Activated T-helper 1 cell treated with anti-CD3 and anti-CD28 coated beads, Interleukin-12 subunit alpha, Interleukin-12 subunit beta, Interleukin-2, Interleukin-4 antibody, amounts not matched to agents 30 ng/mL and 10 ng/mL and 1 ng/mL, durations not matched to agents 14 hours and 24 hours and 36 hours (primary cell): ENCODE results near the gene GNAO1. TPM values are rescaled to one million over a fixed set of nuclear protein-coding genes. Genes with fewer than 3 reads are reported as not detected.

Experiments used
- DNase-seq: peaks from one replicate; pipeline ENCODE4 v3.0.0; 2021; ENCODE audit warnings: low spot score
- H3K27ac Mint-ChIP-seq: one replicate; pipeline ENCODE4 v1.8.0; 2021; ENCODE audit warnings: mild to moderate bottlenecking, mixed read lengths
- H3K27me3 Mint-ChIP-seq: one replicate; pipeline ENCODE4 v1.8.0; 2022; ENCODE audit warnings: mild to moderate bottlenecking, moderate library complexity, mixed read lengths; ENCODE audit not compliant: insufficient read depth
- H3K36me3 Mint-ChIP-seq: one replicate; pipeline ENCODE4 v1.8.0; 2021; ENCODE audit warnings: low read depth, mixed read lengths
- H3K4me1 Mint-ChIP-seq: one replicate; pipeline ENCODE4 v1.8.0; 2021; ENCODE audit warnings: low read depth, mixed read lengths
- H3K4me3 Mint-ChIP-seq: one replicate; pipeline ENCODE4 v1.8.0; 2021; ENCODE audit warnings: mild to moderate bottlenecking, moderate library complexity, mixed read lengths
- H3K9me3 Mint-ChIP-seq: one replicate; pipeline ENCODE4 v1.8.0; 2021; ENCODE audit warnings: mixed read lengths
- intact Hi-C: fragments of 100-400 bp; cut with micrococcal nuclease; formaldehyde crosslinking; loops from one replicate; pipeline ENCODE4 v1.15.1; 2024
- total RNA-seq: library from RNA; stranded (reverse); gene quantifications from 2 replicates; pipeline ENCODE4 v1.2.3, GENCODE V29; 2022

Gene GNAO1
- total RNA-seq, 1 donor from 2014 or later, result 1.7 TPM

- no peak for DNase-seq
- H3K27ac Mint-ChIP-seq, result no peak overlapping the region
- peaks cover 5% of the 10 kb centered on the region for H3K27me3 Mint-ChIP-seq
- H3K4me3 Mint-ChIP-seq, result no peak overlapping the region
- H3K9me3 Mint-ChIP-seq, result no peaks in the 10 kb centered on the region
- intact Hi-C loops, result no loop called here
- no peaks in the 10 kb centered on the region for H3K36me3 Mint-ChIP-seq
- H3K4me1 Mint-ChIP-seq, result no peaks in the 10 kb centered on the region
Observed at GRCh38 chr16:56295059-56295665, 103.9 kb downstream of the GNAO1 start.

GRCh38 chr16:56295739-56296527 lies 104.6 kb downstream of the GNAO1 start:
- peaks cover 5% of the 10 kb centered on the region for H3K27me3 Mint-ChIP-seq
- no peak overlapping the region for H3K4me3 Mint-ChIP-seq
- no peaks in the 10 kb centered on the region for H3K9me3 Mint-ChIP-seq
- intact Hi-C loops, result no loop called here
- no peaks in the 10 kb centered on the region for H3K4me1 Mint-ChIP-seq
- DNase-seq, result no peak
- H3K36me3 Mint-ChIP-seq, result no peaks in the 10 kb centered on the region
- no peak overlapping the region for H3K27ac Mint-ChIP-seq

- no peak overlapping the region for H3K27ac Mint-ChIP-seq
- no peak overlapping the region for H3K4me3 Mint-ChIP-seq
- H3K36me3 Mint-ChIP-seq, result no peaks in the 10 kb centered on the region
- no peak for DNase-seq
- H3K27me3 Mint-ChIP-seq, result peaks cover 5% of the 10 kb centered on the region
- intact Hi-C loops, result no loop called here
- no peaks in the 10 kb centered on the region for H3K9me3 Mint-ChIP-seq
- H3K4me1 Mint-ChIP-seq, result no peaks in the 10 kb centered on the region
Observed at GRCh38 chr16:56297684-56298083, 106.4 kb downstream of the GNAO1 start.

GRCh38 chr16:56298116-56298515 lies 106.8 kb downstream of the GNAO1 start:
- intact Hi-C loops, result no loop called here
- Mint-ChIP-seq H3K27ac (no peak overlapping the region), H3K4me3 (no peak overlapping the region), H3K9me3 (no peaks in the 10 kb centered on the region), H3K27me3 (peaks cover 5% of the 10 kb centered on the region), H3K4me1 (no peaks in the 10 kb centered on the region), H3K36me3 (no peaks in the 10 kb centered on the region)
- DNase-seq, result no peak

- DNase-seq, result no peak
- no peaks in the 10 kb centered on the region for H3K9me3 Mint-ChIP-seq
- H3K4me3 Mint-ChIP-seq, result no peak overlapping the region
- H3K27ac Mint-ChIP-seq, result no peak overlapping the region
- intact Hi-C loops, result no loop called here
- no peaks in the 10 kb centered on the region for H3K4me1 Mint-ChIP-seq
- no peaks in the 10 kb centered on the region for H3K36me3 Mint-ChIP-seq
- H3K27me3 Mint-ChIP-seq, result peaks cover 9% of the 10 kb centered on the region
Observed at GRCh38 chr16:56298948-56299596, 107.8 kb downstream of the GNAO1 start.

- Mint-ChIP-seq H3K27ac (no peak overlapping the region), H3K36me3 (no peaks in the 10 kb centered on the region), H3K27me3 (peaks cover 9% of the 10 kb centered on the region), H3K9me3 (no peaks in the 10 kb centered on the region), H3K4me1 (no peaks in the 10 kb centered on the region), H3K4me3 (no peak overlapping the region)
- intact Hi-C loops, result no loop called here
- no peak for DNase-seq
Observed at GRCh38 chr16:56300242-56300623, 108.9 kb downstream of the GNAO1 start.

GRCh38 chr16:56300891-56301850 lies 109.9 kb downstream of the GNAO1 start:
- H3K36me3 Mint-ChIP-seq, result no peaks in the 10 kb centered on the region
- intact Hi-C loops, result no loop called here
- no peaks in the 10 kb centered on the region for H3K9me3 Mint-ChIP-seq
- H3K27me3 Mint-ChIP-seq, result peaks cover 7% of the 10 kb centered on the region
- H3K27ac Mint-ChIP-seq, result no peak overlapping the region
- no peaks in the 10 kb centered on the region for H3K4me1 Mint-ChIP-seq
- H3K4me3 Mint-ChIP-seq, result no peak overlapping the region
- DNase-seq, result no peak

- peaks cover 5% of the 10 kb centered on the region for H3K27me3 Mint-ChIP-seq
- H3K36me3 Mint-ChIP-seq, result no peaks in the 10 kb centered on the region
- H3K9me3 Mint-ChIP-seq, result no peaks in the 10 kb centered on the region
- intact Hi-C loops, result no loop called here
- no peaks in the 10 kb centered on the region for H3K4me1 Mint-ChIP-seq
- H3K27ac Mint-ChIP-seq, result no peak overlapping the region
- no peak for DNase-seq
- H3K4me3 Mint-ChIP-seq, result no peak overlapping the region
Observed at GRCh38 chr16:56302506-56302905, 111.2 kb downstream of the GNAO1 start.

- H3K4me3 Mint-ChIP-seq, result no peak overlapping the region
- intact Hi-C loops, result no loop called here
- H3K27me3 Mint-ChIP-seq, result peaks cover 5% of the 10 kb centered on the region
- DNase-seq, result no peak
- H3K4me1 Mint-ChIP-seq, result no peaks in the 10 kb centered on the region
- H3K9me3 Mint-ChIP-seq, result no peaks in the 10 kb centered on the region
- no peak overlapping the region for H3K27ac Mint-ChIP-seq
- no peaks in the 10 kb centered on the region for H3K36me3 Mint-ChIP-seq
Observed at GRCh38 chr16:56303066-56303715, 111.9 kb downstream of the GNAO1 start.

GRCh38 chr16:56303880-56304279 lies 112.6 kb downstream of the GNAO1 start:
- H3K27ac Mint-ChIP-seq, result no peak overlapping the region
- intact Hi-C loops, result no loop called here
- no peaks in the 10 kb centered on the region for H3K9me3 Mint-ChIP-seq
- peaks cover 3% of the 10 kb centered on the region for H3K27me3 Mint-ChIP-seq
- no peak for DNase-seq
- H3K36me3 Mint-ChIP-seq, result no peaks in the 10 kb centered on the region
- no peak overlapping the region for H3K4me3 Mint-ChIP-seq
- no peaks in the 10 kb centered on the region for H3K4me1 Mint-ChIP-seq

GRCh38 chr16:56305956-56306565 lies 114.8 kb downstream of the GNAO1 start:
- intact Hi-C loops, result no loop called here
- Mint-ChIP-seq H3K4me1 (peaks cover 8% of the 10 kb centered on the region), H3K36me3 (no peaks in the 10 kb centered on the region), H3K27ac (no peak overlapping the region), H3K27me3 (peaks cover 9% of the 10 kb centered on the region), H3K9me3 (no peaks in the 10 kb centered on the region), H3K4me3 (no peak overlapping the region)
- DNase-seq, result no peak
